ENCODE results near the gene SFMBT2.

The SFMBT2 gene

DNA sequence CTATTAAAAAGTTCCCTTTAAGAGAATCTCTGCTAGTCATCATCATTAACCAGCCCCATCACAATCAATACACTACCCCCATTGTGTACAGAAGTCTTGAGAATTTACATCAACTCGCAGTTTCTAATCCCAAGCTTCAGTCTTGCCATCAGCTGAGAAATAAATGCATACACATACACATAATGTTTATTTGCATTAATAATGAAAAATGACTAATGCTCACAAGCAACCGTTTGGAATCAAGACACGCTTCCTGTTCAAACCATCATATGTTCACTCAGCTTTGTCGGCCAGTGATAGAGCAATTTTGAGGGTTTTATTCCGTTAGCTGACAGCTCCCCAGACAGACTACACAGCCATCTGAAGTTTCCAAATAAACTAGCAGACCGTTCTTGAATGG, 287.1 kb downstream of the SFMBT2 start:
- no peak overlapping the region for H3K4me3 ChIP-seq (ENCODE audit: low read depth, low read length)
- in situ Hi-C loops (cut with HindIII; ENCODE audit: low sequenced_read_pairs): no loop called here
- TF ChIP-seq, protein P1, sequence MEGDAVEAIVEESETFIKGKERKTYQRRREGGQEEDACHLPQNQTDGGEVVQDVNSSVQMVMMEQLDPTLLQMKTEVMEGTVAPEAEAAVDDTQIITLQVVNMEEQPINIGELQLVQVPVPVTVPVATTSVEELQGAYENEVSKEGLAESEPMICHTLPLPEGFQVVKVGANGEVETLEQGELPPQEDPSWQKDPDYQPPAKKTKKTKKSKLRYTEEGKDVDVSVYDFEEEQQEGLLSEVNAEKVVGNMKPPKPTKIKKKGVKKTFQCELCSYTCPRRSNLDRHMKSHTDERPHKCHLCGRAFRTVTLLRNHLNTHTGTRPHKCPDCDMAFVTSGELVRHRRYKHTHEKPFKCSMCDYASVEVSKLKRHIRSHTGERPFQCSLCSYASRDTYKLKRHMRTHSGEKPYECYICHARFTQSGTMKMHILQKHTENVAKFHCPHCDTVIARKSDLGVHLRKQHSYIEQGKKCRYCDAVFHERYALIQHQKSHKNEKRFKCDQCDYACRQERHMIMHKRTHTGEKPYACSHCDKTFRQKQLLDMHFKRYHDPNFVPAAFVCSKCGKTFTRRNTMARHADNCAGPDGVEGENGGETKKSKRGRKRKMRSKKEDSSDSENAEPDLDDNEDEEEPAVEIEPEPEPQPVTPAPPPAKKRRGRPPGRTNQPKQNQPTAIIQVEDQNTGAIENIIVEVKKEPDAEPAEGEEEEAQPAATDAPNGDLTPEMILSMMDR (IDR thresholded peaks at IDR 0.05; ENCODE audit: low read depth, low read length): no peak
- DNase-seq (ENCODE audit: low read depth, low spot score): no peak

DNA sequence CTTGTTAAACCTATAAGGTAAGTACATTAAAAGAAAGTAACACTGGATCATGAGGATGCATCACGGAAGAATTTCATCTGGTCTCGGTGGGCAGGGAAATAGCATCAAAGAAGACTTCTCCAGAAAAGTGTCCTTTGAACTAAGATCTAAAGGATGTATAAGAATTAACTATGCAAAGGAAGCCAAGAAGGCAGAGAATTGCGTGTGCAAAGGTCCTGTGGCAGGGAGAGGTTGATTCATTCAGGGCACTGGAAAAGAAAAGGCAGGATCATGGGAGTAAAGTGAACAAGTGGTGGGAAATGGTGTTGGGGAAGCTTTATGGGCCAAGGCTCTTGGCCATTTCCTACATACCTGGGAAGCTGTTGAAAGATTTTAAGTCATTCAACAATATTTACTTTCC, 288.3 kb downstream of the SFMBT2 start:
- in situ Hi-C loops (cut with HindIII; ENCODE audit: low sequenced_read_pairs): no loop called here
- DNase-seq (ENCODE audit: low read depth, low spot score): no peak
- no peak overlapping the region for H3K4me3 ChIP-seq (ENCODE audit: low read depth, low read length)
- TF ChIP-seq, protein P1 (IDR thresholded peaks at IDR 0.05; ENCODE audit: low read depth, low read length): no peak

DNA sequence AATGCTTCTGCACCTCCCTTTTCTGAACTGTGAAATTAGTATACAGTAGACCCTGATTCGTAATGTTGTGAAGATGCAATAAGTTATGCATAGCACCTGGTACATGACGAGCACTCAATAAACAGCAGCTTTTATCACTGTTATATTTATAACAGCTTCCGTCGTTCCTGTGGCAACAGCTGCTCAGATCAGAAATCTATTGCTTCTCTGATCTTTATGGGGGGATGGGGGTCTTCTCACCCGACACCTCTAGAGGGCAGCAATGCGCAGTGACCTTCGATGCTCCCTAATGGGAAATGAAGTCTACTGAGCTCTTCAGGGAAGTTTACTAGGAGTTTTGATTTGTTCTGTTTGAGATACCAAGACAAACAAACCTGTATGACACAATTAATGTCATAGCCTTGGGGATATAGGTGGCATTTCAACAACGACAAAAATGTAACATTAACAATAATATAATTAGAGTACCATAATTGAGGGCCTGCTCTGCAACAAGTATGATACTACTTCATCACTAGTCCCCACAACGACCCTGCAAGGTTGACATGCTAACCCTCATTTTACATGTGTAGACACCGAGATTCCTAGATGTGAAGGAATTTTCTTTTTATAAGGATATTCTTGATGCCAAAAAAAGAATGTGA, 289.6 kb downstream of the SFMBT2 start:
- DNase-seq (ENCODE audit: low read depth, low spot score): peak; percentile 35
- no peak overlapping the region for H3K4me3 ChIP-seq (ENCODE audit: low read depth, low read length)
- TF ChIP-seq, protein P1 (IDR thresholded peaks at IDR 0.05; ENCODE audit: low read depth, low read length): peak; percentile 73
- in situ Hi-C loops (cut with HindIII; ENCODE audit: low sequenced_read_pairs): no loop called here

DNA sequence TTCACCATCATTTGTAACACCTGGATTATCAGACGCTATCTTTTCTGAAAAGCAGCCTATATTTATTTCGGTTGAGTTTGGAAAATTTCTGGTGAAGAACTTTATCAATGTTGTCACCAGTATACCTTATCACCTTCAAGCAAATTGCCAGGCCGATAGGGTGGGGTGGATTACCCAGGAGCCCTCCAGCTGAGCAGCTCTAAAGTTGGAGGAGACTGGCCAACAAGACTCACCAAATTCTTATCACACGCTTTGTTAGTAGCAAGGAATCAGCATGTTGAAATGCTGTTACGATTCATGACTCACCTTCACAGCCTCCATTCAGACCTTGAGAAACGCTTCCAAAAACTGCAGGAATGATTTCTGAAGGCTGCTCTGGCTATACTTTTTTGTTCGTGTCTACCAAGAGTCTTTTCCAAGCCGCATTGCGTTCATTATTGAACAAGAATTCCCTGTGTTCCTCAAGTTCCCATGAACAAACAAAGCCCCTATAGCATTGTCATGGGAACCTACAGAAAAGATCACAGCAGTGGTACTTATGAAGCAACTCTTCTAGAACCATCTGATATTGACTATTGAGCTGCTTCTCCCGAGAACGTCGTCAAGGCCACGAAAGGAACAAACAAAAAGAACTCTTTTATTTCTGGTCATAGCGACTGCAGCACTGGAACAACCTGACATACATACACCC, 291.4 kb downstream of the SFMBT2 start:
- TF ChIP-seq, protein P1 (IDR thresholded peaks at IDR 0.05; ENCODE audit: low read depth, low read length): no peak
- in situ Hi-C loops (cut with HindIII; ENCODE audit: low sequenced_read_pairs): no loop called here
- no peak overlapping the region for H3K4me3 ChIP-seq (ENCODE audit: low read depth, low read length)
- DNase-seq (ENCODE audit: low read depth, low spot score): peak; percentile 32

DNA sequence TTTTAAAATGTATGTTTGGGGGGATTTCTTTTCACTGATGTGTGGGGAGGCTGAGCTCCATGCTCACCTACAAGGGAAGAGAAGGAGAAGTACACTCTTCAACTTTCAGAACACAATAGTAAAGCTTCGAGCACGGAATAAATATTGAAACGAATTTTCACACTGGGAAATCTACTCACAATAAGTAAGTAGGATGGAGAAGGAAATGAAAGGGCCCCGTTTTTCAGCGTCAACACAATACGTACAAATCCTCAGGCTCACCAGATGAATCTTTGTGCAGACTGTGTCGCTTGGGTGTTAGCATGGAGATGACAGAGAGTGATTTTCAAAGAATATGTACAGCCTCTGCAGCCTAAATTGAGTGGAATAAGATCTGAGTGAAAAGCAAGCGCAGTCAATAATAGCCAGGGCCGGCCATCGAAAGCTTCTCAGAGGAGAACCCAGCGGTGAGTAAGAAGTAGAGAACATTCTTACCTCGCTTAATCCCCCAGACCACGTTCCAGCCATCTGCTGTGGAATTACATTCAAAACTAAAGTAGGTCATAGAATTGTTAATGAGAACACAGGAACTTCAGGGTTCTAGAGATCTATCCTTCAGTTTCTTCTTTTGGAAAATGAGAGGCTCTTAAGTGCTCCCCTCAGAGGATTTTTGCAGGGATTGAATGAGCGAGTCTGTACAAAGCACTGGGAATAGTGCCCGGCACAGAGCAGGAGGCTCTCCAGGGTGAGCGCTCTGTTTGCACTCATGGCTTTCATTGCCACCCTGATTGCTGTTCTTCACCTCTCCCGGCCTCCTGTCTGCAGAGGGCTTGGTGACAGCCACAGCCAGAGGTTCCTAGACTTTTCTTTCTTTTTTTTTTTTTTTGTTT, 292.8 kb downstream of the SFMBT2 start:
- no peak for DNase-seq (ENCODE audit: low read depth, low spot score)
- no peak overlapping the region for H3K4me3 ChIP-seq (ENCODE audit: low read depth, low read length)
- TF ChIP-seq, protein P1 (IDR thresholded peaks at IDR 0.05; ENCODE audit: low read depth, low read length): no peak
- in situ Hi-C loops (cut with HindIII; ENCODE audit: low sequenced_read_pairs): no loop called here

DNA sequence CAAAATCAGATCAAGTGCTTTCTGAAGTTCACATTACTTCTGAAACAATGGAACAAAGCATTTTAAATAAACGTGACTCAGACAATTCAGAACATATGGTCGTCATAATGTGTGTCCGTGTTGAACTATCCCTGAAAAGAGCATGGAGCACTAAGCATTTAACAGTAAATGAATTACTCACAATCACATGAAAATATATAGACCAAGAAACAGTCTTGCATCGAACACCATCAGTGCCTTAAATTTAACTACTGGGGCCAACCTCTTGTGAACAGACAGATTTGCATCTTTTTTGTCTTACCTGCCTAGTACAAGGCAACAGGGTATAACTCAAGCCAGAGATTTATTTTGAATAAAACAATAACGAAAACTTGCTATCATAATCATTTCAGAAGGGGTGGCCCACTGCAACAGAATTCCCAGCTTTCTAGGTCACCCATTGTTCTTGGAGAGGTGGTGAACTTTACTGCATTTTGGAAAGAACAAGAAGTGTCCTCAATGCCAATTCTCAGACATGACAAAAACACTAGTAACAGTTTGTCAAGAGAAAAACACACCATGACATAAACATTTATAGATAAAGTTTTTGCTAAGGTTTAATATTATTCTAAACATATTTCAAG, 293.5 kb downstream of the SFMBT2 start:
- DNase-seq (ENCODE audit: low read depth, low spot score): no peak
- H3K4me3 ChIP-seq (ENCODE audit: low read depth, low read length): no peak overlapping the region
- TF ChIP-seq, protein P1 (IDR thresholded peaks at IDR 0.05; ENCODE audit: low read depth, low read length): no peak
- in situ Hi-C loops (cut with HindIII; ENCODE audit: low sequenced_read_pairs): no loop called here
